ENCODE measurements around the gene ZNF513.
"Not testable (repeated sequence)": the region's sequence is repeated elsewhere in the genome, so short reads cannot be mapped to it uniquely, and the experiment has no call there.

The ZNF513 gene

GRCh38 chr2:27362678-27363420 is 17.7 kb downstream of the ZNF513 start:
- DNase-seq (ENCODE audit: low read depth in 1 of 2, low spot score in 1 of 2), result no peak

- peak; percentile 82 to 93 for DNase-seq (ENCODE audit: low read depth in 1 of 2, low spot score in 1 of 2)
Observed at GRCh38 chr2:27356382-27357181, 24.0 kb downstream of the ZNF513 start, which contains the start of gene GTF3C2. Gene GTF3C2, minus strand, starts transcription at chr2:27356764. Its CDS starts 13,210 bp downstream, at chr2:27343554.

- DNase-seq (ENCODE audit: low read depth in 1 of 2, low spot score in 1 of 2), result no peak
Observed at GRCh38 chr2:27356056-27356381, 24.5 kb downstream of the ZNF513 start.

GRCh38 chr2:27354597-27354927 is 26.0 kb downstream of the ZNF513 start:
- DNase-seq (ENCODE audit: low read depth in 1 of 2, low spot score in 1 of 2), result no peak

- no peak for DNase-seq (ENCODE audit: low read depth in 1 of 2, low spot score in 1 of 2)
Observed at GRCh38 chr2:27353762-27354596, 26.6 kb downstream of the ZNF513 start.

GRCh38 chr2:27353386-27353761 is 27.2 kb downstream of the ZNF513 start:
- DNase-seq (ENCODE audit: low read depth in 1 of 2, low spot score in 1 of 2), result not testable (repeated sequence)

- DNase-seq (ENCODE audit: low read depth in 1 of 2, low spot score in 1 of 2), result no peak
Observed at GRCh38 chr2:27351802-27352598, 28.5 kb downstream of the ZNF513 start.

- DNase-seq (ENCODE audit: low read depth in 1 of 2, low spot score in 1 of 2), result no peak
Observed at GRCh38 chr2:27350106-27350693, 30.3 kb downstream of the ZNF513 start.

GRCh38 chr2:27347641-27348040 is 32.9 kb downstream of the ZNF513 start:
- DNase-seq (ENCODE audit: low read depth in 1 of 2, low spot score in 1 of 2), result no peak

GRCh38 chr2:27336173-27336572 is 44.4 kb downstream of the ZNF513 start:
- no peak for DNase-seq (ENCODE audit: low read depth in 1 of 2, low spot score in 1 of 2)

- no peak for DNase-seq (ENCODE audit: low read depth in 1 of 2, low spot score in 1 of 2)
Observed at GRCh38 chr2:27335311-27335710, 45.2 kb downstream of the ZNF513 start.

Data from activated CD4-positive, alpha-beta T cell treated with anti-CD3 and anti-CD28 coated beads, Interleukin-2, amount 50 U/mL, for 24 hours (primary cell).